CD4-positive, alpha-beta T cell treated with Interleukin-10 for 1 hour (primary cell): Measurements from ENCODE around the gene PLXNA4.

Experiments
- DNase-seq: peaks from one replicate; pipeline ENCODE4 v3.0.0-alpha.2; 2020

PLXNA4 gene

GRCh38 chr7:132251327-132251659, 325.0 kb downstream of the PLXNA4 start:
- no peak for DNase-seq

- no peak for DNase-seq
These were observed 325.6 kb downstream of the PLXNA4 start for GRCh38 chr7:132250480-132251326.

DNA sequence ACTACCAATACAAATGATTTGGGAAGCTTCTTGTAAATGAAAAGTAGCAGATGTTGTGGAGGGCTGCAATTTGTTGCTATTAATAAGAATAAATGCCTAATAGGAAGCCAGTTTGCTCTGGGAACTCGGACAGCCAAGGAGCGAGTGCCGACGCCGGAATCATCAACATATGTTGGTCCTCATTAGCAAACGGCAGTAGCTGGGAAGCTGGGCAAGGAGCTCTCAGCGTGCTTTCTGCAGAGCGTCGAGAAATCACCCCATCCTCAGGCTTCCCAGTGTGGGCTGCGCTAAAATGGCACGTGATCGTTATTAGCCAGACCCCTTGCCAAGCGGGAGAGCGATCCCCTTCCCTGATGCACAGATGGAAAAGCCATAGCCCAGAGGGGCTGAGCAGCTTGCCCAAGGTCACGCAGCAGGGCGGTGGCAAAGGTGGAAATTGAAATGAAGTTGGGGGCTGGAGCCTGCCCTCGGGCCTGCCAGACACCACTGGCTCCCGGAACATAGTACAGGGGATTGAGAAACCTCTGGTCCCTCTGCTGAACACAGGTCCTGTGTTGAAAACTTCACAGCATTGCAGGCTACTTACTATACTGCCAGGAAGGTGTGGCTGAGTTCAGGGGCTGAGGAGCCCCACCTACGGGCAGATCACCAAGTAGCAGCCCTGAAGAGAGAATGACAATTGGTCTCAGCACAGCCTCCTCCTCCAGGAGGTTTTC, 326.9 kb downstream of the PLXNA4 start:
- DNase-seq: no peak

GRCh38 chr7:132248841-132249240, 327.4 kb downstream of the PLXNA4 start:
- DNase-seq: no peak

GRCh38 chr7:132247995-132248618, 328.2 kb downstream of the PLXNA4 start:
- DNase-seq: no peak

DNA sequence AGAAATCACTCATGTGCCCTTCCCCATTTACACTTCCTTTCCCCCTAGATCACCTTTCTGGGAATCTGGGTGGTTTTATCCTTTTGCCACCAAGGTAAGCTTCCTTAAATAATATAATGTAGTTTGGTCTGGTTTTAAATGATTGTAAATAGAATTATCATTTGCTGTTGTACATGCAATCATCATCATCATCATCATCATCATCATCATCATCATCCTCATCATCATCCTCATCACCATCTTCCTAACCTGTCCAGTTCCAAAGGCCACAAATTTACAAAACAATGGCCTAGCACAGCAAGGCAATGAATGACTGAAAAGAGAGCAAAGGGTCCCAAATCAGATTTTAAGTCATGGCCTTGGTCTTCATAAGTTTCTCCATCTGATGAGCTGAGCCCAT, 329.7 kb downstream of the PLXNA4 start:
- DNase-seq: no peak

- DNase-seq: no peak
These were observed 330.7 kb downstream of the PLXNA4 start for GRCh38 chr7:132245539-132245938.

DNA sequence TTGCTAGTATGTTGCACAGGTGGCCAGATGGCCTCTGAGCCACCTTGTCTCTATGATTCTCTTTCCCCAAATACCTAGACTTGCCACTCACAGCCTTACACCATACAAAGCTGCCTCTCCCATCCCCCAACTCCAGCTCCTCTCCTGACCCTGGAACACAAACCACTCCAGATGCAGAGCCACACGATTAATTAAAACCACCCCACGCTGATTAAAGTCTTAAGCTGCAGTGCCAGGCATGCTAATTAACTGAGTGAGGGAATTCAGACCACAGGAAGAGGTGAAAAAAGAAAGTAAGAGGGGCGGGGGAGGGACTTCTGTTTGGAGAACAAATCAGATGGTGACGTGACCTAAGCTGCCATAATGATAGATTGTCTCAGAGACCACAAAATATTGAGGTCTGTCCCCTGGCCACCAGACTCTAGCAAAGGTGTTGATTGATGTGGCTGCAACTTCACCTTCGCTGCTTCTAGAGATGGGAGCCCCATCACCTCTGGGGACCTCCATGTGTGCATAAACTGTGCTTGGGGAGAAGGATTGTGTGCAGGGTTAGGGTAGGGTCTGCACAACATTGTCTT, 331.3 kb downstream of the PLXNA4 start:
- no peak for DNase-seq

DNA sequence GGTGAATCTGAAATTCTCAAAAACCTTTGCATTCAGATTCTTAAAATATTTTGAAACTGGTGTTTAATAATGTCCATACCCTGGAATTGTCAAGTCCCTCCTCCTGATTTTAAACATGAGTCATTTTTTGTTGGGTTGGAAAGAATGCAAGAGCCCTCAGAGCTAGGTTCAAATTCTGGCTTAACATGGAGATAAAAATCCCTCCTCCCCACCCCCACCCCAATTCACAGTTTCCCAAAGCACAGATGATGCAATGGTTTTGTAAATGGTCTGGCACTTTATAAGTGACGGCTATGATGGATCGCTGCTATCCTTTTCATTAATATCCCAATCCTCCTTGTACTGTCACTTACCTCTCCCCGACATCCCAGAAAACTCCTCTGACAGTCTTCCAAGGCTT, 332.8 kb downstream of the PLXNA4 start:
- DNase-seq: no peak

DNA sequence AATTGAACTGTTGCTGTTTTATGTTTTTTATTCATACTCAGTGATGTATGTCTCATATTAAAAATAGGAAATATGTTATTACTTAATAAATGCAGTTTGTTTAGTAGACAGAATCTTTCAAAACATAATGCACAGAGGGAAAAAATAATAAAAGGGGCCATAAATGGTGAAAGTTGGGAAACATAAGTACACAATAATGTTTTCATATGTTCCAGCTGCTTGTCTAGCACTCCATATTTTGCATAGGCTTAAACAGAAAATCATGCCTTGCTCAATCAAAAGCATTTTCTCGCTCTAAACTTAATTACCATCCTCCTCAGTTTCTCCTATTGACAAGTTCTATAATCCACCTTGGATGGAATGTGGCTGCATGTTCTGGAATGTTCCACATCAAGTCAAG, 333.2 kb downstream of the PLXNA4 start:
- no peak for DNase-seq

DNA sequence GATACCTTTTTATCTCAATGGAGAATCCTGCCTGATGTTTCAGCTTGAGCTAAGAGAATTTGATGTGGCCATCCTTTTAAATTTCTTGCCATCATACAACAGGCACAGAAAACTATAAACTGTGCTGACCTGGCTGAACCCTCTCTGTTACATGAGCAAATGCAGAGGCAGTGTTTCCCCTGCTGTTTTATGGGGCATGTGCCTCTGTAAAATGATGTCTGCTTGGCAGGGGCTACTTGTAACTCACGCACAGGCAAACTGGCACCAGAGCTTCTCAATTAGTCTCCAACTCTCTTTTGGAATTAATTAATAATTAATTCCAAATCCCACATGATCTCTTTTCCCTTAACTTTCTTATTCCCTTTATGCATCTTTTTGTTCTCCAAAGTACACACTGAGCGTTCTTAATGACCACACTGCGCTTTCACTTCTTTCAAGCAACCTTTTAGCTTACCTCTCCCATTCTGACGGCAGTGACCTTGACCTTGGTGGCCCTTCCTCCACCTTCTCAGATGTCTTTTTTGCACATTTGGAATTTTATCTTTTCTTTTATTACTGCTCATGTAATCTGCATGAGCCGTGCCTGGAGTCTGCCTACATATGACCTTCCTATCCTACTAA, 334.0 kb downstream of the PLXNA4 start:
- DNase-seq: no peak

DNA sequence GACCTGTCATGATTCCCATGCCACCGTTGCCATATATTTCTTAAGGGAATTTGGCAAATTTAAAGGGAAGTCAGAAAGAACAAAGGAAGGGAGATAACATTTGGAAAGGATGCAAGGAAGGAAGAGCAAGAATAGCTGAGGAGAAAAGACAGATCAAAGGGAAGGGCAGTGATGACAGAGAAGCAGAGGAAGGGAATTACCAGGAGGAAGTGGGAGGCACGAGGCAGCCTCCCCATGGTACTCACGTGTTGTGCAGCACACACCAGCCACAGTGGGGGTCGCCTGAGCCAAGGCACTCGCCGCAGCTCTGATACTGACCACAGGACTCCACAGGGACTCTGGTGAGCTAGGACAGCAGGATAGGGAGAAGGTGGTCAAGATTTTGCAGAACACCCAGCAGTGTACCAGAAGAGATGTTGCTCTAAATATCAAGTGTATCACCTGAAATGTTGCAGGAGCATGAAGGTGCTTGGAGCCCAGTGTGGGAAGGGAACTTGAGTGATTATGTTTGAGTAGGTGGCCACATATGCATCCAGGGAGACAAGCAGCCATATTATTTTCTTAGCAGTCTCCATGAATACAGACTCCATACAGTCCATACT, 335.3 kb downstream of the PLXNA4 start:
- no peak for DNase-seq

DNA sequence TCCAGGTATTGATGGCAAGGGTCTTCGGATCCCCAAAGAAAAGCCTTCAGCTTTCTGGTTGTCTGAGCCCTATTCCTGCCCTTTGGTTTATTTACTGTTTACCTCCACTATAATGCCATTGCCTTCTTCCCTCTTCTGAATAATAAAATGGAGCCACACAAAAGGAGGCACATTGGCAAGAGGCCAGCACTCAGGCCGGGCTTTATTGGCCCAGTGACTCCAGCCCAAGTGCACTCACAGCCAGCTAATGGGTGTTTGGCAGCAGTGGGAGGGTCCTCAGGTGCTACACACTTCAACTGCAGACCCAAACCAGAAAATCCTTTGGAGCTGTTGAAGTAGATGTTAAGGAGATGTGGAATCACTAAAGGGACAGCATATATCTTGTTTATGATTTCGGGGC, 336.0 kb downstream of the PLXNA4 start:
- DNase-seq: no peak

GRCh38 chr7:132239422-132239994, 336.8 kb downstream of the PLXNA4 start:
- no peak for DNase-seq

- DNase-seq: no peak
These were observed 341.6 kb downstream of the PLXNA4 start for GRCh38 chr7:132234711-132235110.

- DNase-seq: no peak
These were observed 343.9 kb downstream of the PLXNA4 start for GRCh38 chr7:132232406-132232805.

- DNase-seq: no peak
These were observed 345.8 kb downstream of the PLXNA4 start for GRCh38 chr7:132230462-132230861.

DNA sequence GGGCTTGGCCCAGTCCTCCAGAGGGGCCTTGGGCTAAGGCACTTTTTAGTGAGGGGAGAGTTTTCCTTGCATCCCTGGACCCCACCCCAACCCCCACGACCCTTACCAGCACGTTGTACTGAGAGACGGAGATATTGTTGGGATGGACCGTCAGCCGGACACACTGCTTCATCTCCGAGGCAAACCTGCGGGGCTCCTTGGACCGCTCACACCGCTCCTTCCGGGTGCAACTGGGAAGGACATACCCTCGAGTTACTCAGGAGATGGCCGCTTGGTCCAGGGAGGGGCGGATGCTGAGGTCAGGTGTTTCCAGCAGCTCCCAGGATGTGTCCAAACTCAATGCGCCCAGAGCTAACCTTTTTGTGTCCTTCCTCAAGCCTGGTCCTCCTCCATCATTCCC, 348.0 kb downstream of the PLXNA4 start:
- DNase-seq: no peak

DNA sequence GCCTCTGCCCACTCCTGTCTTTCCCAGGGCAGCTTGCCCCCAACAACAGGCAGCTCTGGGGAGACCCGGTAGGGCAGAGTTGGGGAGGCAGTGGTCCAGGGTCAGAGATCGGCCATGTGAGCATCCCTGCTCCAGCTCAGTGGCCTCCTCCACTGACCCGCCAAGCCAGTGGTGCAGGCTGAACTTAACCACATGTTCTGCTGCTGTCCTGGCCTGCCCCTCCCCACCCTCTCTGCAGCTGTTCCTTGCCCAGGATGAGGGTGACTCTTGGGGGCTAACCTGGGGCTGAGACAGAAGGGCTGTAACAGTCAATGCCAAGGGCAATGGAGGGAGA, 349.3 kb downstream of the PLXNA4 start:
- DNase-seq: no peak

GRCh38 chr7:132226046-132226956, 350.0 kb downstream of the PLXNA4 start:
- DNase-seq: no peak
